CD4-positive, alpha-beta T cell treated with Interleukin-2 at 100 ng/mL for 4 hours (primary cell): ENCODE measurements around the gene BCAS3.
"Not testable (repeated sequence)": the region's sequence is repeated elsewhere in the genome, so short reads cannot be mapped to it uniquely, and the experiment has no call there.

Experiments used
- DNase-seq: peaks from one replicate; pipeline ENCODE4 v3.0.0-alpha.2; 2020; ENCODE audit warnings: low spot score

The BCAS3 gene

DNA sequence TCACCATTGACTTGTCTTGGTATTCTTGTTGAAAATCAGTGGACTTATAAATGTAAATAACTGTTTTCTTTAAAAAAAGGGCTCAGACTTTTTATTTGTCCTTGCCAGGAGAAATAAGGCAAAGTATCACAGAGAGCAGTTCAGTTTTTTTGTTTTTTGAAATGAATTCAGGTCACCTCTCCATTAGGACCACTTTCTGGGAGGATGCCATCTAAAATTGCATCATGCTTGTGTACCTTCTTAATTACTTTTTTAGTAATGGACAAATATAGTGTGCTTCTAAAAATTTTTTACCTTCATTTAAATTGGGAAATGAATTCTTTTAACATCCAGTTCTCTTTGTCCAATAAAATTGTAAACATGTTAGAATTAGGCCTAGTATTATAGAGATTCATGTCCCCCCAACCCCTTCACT, 210.0 kb downstream of the BCAS3 start:
- no peak for DNase-seq

DNA sequence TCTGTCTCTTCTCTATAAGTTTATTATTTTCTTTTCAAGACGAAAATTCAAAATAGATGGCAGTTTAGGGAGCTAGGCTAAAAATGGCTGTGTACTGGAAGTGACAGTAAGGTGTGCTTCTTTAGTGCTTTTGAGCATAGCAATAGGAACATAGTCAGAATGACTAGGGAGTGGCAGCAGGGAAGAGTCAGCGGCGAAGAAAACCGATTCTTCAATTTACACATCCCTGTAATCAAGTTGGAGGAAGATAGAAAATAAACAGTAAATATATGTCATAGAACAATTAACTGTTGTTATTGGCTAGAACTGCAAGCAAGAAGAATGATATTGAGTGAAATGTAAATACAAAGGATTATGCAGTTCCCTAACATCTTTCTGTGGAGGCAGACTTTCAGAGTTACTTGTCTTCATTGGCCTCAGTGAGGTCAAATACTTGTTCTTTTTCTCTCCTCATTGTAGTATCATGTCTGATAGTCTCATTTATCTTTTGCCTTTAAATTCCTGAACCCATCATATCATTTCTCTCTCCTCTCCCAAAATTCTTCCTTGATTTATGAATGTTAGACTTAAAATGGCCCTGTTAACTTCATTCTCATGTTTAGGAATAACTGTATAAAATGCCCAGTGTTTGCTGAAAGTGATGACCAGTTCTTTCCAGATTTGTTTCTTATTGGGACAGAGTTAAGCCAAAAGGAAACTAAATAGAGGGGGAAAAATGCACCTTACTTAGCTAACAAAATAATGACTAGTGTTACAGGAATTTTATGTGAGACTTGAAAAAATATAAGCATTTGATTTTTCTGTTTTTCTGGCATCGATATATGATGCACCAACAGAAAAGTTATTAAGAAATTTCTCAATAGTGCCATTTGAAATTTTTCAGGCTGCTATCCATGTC, 211.4 kb downstream of the BCAS3 start:
- no peak for DNase-seq

DNA sequence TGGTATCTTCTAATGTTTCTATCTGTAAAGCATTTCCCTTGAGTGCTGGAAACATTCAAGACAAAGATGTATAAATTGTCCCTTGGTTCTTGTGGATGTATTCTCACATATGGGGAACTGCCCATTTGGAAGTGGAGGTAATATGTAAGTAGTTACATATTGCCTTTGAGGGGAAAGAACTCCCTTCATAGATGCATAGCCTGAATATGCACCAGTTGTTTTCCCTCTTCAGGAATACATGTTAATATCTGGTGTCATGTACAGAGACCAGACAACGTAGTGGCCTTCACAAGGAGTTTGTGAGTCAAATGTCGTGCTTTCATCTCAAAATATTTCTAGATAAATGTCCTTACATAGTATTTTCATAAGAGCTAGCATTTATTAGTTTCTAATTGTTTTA, 213.5 kb downstream of the BCAS3 start:
- no peak for DNase-seq

DNA sequence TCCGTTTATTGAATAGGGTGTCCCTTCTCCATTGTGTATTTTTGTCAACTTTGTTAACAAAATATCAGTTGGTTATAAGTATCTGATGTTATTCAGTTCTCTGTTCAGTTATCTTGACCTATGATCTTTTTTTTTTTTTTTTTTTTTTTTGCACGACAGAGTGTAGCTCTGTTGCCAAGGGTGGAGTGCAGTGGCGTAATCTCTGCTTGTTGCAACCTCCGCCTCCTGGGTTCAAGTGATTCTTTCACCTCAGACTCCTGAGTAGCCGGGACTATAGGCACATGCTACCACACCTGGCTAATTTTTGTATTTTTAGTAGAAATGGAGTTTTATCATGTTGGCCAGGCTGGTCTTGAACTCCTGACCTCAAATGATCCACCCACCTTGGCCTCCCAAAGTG, 215.8 kb downstream of the BCAS3 start:
- DNase-seq, result no peak

DNA sequence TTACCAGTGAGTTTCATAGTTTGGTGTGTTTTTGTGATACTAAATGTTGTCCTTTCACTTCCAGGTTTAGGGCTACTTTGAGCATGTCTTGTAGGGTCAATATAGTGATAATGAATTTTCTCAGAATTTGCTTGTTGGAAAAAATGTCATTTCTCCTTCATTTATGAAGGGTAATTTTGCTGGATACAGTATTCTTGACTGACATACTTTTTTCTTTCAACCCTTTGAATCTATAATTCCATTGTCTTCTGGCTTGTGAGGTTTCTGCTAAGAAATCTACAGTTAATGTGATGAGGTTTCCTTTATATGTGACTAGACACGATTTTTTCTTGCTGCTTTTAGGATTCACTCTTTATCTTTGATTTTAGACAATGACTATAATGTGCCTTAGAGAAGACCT, 219.3 kb downstream of the BCAS3 start:
- DNase-seq, result no peak

DNA sequence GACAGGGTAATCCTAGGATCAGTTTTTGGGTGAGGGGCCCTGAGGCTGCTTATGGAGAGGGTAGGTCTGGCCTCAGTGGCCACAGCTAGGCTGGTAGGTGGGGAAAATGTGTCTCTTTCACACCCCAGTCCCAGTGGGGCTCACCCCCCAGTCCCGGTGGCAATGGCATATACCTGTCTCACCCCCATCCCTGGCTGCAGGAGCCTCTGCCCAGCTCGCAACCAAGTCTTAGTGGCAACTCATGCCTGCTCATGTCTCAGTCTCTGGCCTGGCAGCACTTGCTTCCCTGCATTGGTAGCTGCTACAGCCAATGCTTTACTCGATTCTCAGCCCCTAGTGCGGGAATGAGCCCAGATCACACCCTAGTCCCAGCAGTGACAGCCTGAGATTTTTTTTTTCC, 221.5 kb downstream of the BCAS3 start:
- DNase-seq, result no peak

DNA sequence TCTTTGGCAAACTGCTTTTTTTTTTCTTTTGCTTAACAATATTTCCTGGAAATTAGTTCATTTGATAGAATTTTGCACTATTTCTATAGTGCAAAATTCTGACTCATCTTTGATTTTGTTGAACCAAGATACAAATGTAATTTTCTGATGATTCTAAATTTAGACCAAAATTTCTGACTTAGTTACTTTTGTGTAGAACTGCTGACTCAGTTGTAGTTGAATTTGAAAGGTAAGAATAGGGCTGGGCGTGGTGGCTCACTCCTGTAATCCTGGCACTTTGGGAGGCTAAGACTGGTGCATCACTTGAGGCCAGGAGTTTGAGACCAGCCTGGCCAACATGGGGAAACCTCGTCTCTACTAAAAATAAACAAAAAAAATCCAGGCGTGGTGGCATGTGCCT, 223.0 kb downstream of the BCAS3 start:
- no peak for DNase-seq

DNA sequence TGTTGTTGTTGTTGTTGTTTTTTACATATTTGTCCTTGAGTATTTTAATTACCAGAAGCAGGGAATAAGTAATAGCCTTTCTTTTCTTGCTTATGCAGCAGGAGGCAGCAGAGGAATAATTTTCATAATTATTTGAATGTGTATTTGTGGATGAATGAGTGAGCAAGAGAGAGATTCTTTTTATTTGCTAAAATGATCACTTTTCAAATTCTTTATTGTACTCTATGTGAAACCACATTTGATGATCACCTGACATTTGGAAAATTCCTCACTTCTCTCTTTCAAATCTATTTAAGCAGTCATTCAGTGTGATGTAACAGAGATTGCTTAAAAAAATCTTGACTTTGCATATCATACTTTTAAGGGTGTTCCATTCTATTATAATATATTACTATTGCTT, 223.6 kb downstream of the BCAS3 start:
- no peak for DNase-seq

DNA sequence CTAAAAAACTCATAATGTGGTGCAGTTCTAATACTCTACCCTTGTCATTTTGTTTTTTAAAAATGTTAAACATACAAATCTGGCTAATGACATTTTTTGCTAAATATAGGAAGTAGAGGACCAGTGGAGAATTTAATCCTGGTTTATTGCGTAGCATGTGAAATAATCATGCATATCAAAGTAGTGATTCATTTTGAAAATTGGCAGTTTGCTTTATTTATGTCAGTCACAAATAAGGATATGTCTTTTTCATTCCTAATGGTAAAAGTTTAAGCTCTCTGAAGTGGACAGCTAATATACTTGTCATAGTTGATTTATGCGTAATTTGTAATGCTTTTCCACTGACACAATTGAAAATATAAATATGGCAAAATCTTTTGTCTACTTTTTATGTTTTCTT, 224.2 kb downstream of the BCAS3 start:
- no peak for DNase-seq

DNA sequence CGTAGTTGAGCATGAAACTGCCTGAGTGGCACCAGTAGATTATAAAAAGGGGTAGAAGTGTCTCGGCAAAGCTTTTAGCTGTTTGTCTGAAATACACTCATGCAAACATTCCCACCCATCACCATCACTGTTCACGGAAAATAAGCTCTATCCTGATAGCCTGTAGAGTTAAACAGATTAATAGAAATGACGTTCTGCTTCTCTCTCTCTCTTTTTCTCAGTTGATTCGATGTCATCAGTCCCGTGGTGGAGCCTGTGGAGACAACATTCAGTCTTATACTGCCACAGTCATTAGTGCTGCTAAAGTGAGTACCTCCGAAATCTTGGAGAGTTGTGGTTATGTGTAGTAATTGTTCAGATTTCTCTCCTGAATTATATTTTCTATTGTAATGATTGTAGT, 224.7 kb downstream of the BCAS3 start:
- DNase-seq, result no peak

DNA sequence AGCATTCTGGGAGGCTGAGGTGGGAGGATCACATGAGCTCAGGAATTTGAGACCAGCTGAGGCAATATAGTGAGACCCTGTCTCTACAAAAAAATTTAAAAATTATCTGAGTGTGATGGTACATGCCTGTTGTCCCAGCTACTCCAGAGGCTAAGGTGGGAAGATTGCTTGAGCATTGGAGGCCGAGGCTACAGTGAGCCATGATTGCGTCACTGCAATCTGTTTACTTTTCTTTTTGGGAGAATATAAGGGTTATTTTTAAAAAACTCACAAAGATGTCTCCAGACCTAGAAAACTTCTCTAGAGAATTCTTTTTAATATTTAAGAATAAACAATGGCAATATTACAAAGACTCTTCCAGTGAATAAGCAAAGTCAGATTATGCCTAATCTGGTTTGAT, 226.9 kb downstream of the BCAS3 start:
- DNase-seq, result no peak

DNA sequence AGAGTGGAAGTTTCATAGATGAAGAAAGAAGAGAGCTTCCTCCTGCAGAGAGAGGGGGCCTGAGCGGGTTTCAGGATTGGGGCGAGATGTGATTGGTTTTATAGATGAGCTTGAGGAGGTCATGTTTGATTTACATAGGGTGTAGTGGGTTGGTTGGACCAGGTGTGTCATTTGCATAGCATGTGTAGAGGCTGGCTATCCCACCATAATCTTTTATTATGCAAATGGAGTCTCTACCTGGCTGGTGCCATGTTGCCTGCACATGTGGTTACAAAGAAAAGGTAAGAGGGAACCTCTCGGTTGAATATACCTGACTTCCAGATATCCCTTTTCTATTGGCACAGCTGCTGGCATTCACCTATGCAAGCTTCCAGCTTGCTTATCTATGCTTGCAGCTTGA, 228.1 kb downstream of the BCAS3 start:
- no peak for DNase-seq

DNA sequence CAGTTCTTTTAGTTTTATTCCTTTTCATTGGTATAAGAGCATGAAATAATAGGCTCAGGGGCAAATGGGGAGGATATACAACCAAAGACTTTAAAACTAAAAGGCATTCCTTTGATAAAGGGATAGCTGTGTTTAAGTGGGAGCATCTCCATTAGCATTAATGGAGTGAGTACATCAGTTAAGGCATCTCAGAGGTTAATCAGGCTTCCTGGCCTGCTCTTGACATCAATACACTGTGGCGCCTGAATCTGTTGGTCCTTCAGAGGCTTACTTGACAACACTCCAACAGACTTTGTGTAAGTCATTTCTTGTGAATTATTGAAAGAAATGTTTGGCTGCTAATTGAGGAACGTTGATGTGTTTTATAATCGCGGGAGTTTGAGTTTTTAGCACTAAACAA, 230.7 kb downstream of the BCAS3 start:
- no peak for DNase-seq

DNA sequence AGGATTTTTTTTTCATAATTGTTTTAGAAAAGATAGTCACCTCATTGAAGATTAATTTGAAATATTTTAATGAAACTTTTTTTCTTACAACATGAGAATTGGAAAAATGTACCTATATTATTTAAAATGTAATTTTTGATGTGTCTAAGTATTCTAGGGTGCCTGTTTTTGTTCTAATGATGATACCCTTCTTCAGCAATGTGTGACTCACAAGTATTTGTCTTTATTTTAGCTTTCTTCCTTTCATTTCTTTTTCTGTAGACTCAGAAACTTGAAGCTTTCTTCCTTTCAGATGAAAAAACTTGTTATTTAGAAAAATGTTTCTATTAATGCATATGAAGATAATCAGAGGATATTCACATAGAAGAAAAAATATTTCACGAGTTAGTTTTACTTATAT, 231.8 kb downstream of the BCAS3 start:
- no peak for DNase-seq

DNA sequence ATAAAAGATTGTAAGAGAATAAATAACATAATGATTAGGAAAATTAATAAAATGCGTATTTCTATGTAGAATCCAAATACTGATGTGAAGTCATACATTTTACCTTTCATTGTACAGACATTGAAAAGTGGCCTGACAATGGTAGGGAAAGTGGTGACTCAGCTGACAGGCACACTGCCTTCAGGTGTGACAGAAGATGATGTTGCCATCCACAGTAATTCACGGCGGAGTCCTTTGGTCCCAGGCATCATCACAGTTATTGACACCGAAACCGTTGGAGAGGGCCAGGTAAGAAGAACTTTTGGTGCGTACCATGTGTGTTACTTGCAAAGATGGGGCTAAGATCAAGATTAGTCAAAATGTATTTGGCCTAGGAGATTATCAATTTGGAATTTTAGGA, 232.8 kb downstream of the BCAS3 start:
- DNase-seq, result no peak

DNA sequence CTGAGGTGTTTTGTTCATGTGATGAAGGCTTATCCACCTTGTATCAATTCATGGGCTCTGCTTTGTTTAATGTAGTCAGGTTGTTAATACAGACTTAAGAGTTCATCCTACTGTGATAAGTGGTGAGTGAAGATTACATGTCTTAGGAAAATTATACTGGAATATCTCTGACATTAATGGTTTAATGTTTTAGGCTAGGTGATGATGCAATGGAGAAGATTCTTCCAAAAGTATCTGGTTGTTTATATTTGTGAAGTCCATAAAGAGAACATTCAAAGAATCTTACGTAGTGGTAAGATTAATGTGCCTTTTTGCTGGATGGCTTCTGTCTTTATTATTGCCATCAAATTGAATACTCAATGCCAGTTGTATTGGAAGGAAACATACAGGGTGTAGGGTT, 236.4 kb downstream of the BCAS3 start:
- DNase-seq, result no peak

DNA sequence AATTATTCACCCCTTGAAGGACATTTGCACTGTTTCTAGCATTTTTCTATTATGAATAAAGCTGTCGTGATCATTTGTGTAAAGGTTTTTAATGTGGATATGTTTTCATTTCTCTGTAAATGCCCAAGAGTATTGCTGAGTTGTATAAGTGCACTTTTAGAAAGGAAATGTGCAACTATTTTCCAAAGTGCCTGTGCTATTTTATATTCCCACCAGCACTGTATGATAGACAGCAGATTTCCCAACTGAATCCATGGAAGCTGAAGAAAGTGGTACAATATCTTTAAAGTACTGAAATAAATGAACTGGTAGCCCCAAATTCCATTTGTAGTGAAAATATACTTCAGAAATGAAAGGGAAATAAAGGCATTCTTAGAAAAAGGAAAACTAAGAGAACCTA, 238.4 kb downstream of the BCAS3 start:
- no peak for DNase-seq

DNA sequence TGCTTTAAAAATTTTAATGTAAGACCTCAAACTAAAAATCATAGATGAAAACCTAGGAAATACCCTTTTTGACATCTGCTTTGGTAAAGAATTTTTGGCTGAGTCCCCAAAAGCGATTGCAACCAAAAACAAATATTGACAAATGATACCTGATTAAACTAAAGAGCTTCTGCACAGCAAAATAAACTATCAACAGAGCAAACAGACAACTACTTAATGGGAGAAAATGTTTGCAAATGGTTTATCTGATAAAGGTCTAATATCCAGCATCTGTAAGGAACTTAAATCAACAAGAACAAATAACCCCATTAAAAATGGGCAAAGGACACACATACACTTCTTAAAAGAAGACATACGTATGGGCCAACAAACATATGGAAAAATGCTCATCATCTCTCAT, 242.5 kb downstream of the BCAS3 start:
- DNase-seq, result no peak

DNA sequence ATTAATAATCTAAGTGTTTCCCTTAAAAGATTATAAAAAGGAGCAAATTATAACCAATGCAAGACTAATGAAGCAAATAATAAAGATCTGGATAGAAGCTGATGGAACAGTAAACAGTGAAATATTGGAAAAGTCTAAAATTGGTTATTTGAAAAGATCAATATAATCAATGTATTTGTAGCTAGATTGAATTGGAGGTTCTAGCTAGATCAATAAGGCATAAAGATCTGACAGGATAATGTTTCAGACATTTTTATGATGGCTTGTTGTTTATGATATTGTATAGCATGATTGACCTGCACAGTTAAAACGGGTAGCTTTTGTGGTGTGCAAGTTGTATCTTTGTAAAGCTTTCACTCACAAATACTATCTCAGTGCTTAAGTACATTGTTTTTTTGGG, 245.3 kb downstream of the BCAS3 start:
- no peak for DNase-seq

DNA sequence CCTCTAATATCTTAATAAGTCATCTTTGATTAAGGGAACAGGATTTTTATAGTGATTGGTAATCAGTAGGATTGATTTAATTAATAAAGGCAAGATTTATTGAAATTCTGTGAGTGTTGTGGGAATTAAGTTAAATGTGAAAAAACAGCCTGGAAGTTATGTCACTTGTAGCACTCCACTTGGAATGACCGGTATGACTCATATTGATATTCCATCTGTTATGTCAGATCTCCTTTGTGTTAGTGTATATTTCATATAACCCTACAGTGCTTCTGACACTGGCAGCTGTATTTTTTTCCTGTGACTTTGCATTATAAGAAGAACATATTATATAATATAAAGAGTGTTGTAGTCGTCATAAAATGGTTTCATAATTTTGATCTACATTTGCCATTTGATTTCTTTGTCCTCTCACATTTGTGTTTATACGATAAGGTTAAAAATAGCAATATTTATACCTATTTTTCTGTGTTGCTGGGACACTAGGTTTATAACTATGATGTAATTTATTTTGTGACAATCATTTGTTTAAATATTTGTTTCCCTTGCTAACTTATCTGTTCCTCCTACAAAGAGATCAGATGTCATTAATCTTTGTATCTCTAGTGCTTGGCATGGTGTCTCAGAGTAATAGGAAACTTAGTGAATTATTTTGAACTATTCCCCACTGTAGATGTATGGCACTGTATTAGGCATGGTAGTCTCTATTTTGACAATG, 249.0 kb downstream of the BCAS3 start:
- DNase-seq, result no peak

DNA sequence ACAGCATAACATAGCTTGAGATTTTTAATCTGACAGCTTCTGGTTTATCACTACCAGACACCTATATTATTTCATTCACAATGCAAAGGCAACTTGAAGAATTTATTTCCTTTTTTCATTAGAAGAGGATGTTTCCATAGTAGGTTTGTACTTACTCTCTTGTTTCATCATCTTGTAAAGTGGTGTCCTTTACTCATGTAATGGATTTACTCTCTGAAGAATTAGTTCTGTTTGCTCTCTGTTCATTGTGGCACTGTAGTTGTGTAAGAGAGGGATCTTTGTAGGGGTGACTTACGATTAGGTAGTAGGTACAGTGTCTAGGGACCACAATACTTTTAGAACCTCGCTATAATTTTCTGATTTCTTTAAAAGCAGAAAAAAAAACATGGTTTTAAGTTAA, 256.1 kb downstream of the BCAS3 start:
- DNase-seq, result no peak

DNA sequence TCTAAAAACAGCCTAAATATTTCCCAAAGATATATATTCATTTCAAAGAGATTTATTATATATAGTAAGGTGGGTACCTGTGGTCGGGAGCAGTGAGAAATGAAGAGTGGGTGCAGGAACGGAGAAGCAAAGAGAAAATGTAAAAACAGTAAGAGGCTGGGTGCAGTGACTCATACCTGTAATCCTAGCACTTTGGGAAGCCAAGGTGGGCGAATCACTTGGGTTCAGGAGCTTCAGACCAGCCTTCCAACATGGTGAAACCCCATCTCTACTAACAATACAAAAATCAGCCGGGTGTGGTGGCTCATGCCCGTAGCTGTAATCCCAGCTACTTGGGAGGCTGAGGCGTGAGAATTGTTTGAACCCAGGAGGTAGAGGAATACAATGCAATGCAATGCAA, 257.1 kb downstream of the BCAS3 start:
- no peak for DNase-seq

DNA sequence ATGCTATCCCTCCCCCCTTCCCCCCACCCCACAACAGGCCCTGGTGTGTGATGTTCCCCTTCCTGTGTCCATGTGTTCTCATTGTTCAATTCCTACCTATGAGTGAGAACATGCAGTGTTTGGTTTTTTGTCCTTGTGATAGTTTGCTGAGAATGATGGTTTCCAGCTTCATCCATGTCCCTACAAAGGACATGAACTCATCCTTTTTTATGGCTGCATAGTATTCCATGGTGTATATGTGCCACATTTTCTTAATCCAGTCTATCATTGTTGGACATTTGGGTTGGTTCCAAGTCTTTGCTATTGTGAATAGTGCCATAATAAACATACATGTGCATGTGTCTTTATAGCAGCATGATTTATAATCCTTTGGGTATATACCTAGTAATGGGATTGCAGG, 258.3 kb downstream of the BCAS3 start:
- not testable (repeated sequence) for DNase-seq

DNA sequence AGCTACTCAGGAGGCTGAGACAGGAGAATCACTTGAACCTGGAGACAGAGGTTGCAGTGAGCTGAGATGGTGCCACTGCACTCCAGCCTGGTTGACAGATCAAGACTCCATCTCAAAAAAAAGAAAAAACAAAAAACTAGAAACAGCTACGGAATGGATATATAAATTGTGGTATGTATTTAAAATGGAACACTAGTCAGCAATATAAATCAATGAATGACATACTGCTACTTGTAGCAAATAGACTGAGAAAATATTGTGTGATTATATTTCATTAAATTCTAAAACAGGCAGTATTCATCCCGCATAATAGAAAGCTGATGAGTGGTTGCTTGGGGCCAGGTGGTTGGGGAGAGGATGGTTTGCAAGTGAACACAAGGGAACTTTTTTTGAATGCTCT, 261.7 kb downstream of the BCAS3 start:
- no peak for DNase-seq
